SK-N-SH treated with all-trans-retinoic acid at 6 μM for 48 hours (cell line): Measurements from ENCODE around the gene LCNL1.

Experiments used
- ESRRG ChIP-seq: fragments of 250-450 bp; sonication (Bioruptor Pico); IDR thresholded peaks from 2 replicates; pipeline ENCODE4 v1.6.1; 2021; ENCODE audit warnings: mild to moderate bottlenecking
- TF ChIP-seq, protein P1 (sequence below): fragments of 250-450 bp; sonication (Bioruptor Pico); IDR thresholded peaks from 2 replicates; pipeline ENCODE4 v1.8.0; 2021; ENCODE audit warnings: low read depth, mild to moderate bottlenecking, moderate library complexity, borderline replicate concordance

DNA sequence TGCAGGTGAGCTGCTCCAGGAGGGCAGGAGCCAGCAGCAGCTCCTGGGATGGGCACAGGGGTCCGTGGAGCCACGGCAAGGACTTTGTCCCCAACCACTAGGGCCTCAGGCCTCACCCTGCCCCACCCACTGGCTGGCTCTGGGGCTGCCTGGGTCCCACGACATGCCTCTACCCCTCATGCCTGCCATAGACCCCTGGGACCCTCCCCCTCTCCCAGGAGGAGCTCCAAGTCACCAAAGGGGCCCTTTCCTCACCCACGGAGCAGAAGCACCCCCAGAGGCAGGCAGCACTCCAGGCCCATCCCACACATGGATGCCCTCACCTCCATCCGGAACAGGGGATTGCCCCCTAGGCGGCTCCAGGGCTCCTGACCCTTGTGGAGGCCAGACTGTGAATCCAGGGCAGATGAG is 38.8 kb downstream of the LCNL1 start:
- TF ChIP-seq, protein P1, sequence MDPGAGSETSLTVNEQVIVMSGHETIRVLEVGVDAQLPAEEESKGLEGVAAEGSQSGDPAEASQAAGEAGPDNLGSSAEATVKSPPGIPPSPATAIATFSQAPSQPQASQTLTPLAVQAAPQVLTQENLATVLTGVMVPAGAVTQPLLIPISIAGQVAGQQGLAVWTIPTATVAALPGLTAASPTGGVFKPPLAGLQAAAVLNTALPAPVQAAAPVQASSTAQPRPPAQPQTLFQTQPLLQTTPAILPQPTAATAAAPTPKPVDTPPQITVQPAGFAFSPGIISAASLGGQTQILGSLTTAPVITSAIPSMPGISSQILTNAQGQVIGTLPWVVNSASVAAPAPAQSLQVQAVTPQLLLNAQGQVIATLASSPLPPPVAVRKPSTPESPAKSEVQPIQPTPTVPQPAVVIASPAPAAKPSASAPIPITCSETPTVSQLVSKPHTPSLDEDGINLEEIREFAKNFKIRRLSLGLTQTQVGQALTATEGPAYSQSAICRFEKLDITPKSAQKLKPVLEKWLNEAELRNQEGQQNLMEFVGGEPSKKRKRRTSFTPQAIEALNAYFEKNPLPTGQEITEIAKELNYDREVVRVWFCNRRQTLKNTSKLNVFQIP (CRISPR knock-in tag) = no peak
- TF ChIP-seq ESRRG (CRISPR knock-in tag) = no peak
